Tongue (tissue), 2 donors: ENCODE data around the gene LIPM. TPM values are rescaled to one million over a fixed set of nuclear protein-coding genes. Genes with fewer than 3 reads are reported as not detected.
A peak's percentile ranks its signal among the peaks of the same experiment; 100 is the strongest.

Source experiments
- DNase-seq: peaks from one replicate; pipeline ENCODE4 v3.0.0-alpha.2; 2015
- total RNA-seq: library from RNA; depleted of rRNA; stranded (reverse); fragments of >200 nt; gene quantifications from one replicate; pipeline ENCODE4 v1.2.3, GENCODE V29; 2014

Gene LIPM, protein sequence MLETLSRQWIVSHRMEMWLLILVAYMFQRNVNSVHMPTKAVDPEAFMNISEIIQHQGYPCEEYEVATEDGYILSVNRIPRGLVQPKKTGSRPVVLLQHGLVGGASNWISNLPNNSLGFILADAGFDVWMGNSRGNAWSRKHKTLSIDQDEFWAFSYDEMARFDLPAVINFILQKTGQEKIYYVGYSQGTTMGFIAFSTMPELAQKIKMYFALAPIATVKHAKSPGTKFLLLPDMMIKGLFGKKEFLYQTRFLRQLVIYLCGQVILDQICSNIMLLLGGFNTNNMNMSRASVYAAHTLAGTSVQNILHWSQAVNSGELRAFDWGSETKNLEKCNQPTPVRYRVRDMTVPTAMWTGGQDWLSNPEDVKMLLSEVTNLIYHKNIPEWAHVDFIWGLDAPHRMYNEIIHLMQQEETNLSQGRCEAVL
- total RNA-seq, result not detected

GRCh38 chr10:88802523-88803285 is at the start of gene LIPM:
TSS of gene LIPM (plus strand) at chr10:88802730. CDS start at chr10:88802897, 167 bp downstream.
- no peak for DNase-seq

DNA sequence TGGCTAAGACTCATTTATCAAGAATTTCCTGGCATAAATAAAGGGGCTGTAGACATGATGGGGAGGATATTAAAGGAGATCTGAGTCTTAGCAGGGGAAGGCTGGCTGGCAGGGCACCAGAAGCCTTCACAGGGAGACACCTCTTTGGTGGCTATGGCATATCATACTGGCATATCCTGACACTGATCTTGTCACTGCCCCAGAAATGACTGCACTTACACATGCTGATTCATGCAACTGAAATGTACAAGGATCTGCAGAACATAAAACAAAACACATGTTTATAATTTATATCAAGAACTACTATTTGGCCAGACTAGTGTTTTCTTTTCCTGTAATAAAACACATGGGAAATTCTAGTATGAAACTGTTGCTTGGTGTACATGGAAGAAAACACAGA is 48.2 kb upstream of the LIPM start:
- DNase-seq, result peak; percentile 6

- no peak for DNase-seq
These were observed 46.8 kb upstream of the LIPM start for GRCh38 chr10:88755753-88756152.

DNA sequence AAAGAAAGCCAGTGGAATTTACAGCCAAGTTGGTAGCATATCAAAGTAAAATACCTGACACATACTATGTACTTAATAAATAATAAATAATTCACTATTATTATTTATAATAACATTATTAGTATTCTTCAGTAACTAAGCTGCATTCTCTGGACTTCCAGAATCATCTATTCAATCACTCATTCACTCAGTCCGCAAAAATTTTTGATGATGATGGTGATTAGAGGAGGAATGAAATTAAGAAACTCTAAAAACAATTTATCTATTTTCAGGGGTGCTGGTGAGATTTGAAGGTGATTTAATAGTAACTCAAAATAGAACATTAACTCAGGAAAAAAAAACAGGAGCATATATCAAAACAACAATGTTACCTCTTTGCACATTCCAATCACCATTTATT is 45.9 kb upstream of the LIPM start:
- DNase-seq, result no peak

GRCh38 chr10:88759366-88760101 is 43.0 kb upstream of the LIPM start, which contains the start of gene LIPN:
TSS of gene LIPN (plus strand) at chr10:88760020. CDS start at chr10:88761406, 1,386 bp downstream.
- peak; percentile 1 for DNase-seq

DNA sequence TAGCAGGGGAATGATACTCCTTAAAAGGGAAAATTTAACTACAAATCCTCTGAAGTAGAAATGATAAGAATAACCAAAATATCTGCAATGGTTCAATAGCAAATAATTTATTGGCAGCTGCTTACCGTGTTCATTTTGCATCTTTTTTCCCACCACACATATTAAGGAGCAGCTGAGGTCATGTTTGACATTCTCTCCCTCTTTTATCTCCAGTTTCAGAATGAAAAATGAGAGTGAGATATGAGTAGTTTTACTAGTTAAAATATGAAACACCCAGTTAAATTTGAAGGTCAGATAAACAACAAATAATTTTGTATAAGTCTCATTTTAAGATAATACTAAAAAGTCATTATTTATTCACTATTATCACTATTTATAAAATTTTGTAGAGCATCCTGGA is 39.6 kb upstream of the LIPM start:
- DNase-seq, result no peak

GRCh38 chr10:88763441-88763840 is 39.1 kb upstream of the LIPM start:
- DNase-seq, result no peak

GRCh38 chr10:88764110-88764509 is 38.4 kb upstream of the LIPM start:
- no peak for DNase-seq

- DNase-seq, result no peak
These were observed 36.7 kb upstream of the LIPM start for GRCh38 chr10:88765816-88766215.

DNA sequence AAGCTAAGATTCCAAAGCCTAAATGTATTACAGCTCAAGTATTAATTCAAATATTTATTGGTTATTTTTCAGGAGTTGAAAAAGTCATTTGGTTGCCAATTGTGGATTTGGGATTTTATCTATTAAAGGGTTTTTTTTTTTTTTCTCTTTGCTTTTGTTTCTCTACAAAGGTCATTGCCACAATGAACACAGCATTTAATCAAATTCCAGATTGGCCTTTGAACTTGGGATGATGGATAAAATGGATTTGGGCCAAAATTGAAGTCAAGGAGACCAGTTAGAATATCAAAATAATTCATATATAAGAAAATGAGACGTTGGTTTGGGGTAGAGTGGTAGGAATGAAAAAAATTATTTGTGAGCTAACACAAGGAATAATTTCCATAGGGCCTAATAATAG is 33.1 kb upstream of the LIPM start:
- DNase-seq, result no peak

DNA sequence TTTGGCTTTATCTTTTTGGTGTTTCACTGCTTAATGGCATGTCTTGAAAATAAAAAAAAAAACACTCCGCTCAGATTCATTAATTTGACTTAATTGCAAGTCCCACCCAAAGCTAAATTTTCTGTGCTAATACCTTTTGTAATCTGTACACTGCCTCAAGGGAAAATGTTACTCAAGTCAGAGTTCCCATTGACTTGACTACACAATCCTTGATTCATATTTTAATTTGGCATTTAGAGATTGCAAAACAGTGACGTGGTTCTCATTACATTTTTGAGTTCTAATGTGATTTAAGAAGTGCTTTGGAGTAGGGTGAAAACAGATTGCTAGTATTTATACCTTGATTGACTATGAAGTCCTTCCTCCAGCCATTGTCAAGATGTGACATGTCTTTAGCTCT is 21.3 kb upstream of the LIPM start:
- DNase-seq, result no peak

GRCh38 chr10:88782222-88782621 is 20.3 kb upstream of the LIPM start:
- no peak for DNase-seq

DNA sequence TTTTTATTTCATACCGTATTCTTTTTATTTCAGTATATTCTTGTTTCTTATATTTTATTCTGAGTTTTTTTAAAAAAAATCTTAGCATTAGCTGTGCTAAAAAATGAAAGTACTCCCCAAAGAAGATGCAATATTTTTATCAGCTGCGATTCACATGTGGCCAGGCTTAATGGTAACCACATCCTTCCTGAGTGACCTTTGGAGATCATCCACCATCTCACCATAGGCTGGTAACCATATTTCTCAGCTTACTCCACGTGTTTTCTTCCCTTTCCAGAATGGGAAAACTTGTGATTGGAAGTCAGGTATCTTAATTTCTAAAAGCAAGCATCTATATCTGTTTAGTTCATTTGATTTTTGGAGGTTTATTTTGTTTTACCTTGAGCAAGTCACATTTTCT is 18.8 kb upstream of the LIPM start:
- DNase-seq, result no peak

- no peak for DNase-seq
These were observed 16.3 kb upstream of the LIPM start for GRCh38 chr10:88786032-88786770.

DNA sequence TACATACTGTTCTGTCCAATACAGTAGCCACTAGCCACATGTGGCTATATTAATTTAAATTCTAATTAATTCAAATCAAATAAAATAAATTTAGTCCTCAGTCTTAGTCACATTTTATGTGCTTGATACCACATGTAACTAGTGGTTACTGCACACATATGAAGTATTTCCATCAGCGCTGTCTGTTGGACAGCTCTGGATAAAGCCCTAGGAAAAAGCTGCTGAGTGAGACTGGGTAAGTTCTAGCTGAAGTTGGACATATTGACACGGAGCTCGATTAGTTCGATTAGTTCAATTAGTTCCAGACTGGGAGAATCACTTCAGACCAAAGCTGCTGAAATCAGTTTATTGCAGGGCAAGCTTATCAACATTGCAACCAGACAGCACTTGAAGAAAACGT is 15.1 kb upstream of the LIPM start:
- DNase-seq, result peak; percentile 2

DNA sequence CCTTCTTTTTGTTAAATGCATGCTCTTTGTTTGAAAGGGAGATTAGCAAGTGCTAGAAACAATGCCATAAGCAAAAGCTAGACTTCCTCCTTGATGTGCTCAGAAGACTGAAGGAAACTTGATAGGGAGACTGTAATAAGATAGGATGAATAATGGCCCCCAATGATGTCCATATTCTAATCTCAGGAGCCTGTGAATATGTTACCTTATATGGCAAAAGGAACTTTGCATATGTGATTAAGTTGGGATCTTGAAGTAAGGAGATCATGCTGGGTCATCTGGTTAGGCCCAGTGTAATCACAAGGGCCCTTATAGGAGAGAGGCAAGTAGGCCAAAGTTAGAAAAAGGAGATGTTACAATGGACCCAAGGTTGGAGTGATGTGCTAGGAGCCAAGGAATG is 13.6 kb upstream of the LIPM start:
- DNase-seq, result no peak

- DNase-seq, result peak; percentile 3
These were observed 10.6 kb upstream of the LIPM start for GRCh38 chr10:88791924-88792323.

DNA sequence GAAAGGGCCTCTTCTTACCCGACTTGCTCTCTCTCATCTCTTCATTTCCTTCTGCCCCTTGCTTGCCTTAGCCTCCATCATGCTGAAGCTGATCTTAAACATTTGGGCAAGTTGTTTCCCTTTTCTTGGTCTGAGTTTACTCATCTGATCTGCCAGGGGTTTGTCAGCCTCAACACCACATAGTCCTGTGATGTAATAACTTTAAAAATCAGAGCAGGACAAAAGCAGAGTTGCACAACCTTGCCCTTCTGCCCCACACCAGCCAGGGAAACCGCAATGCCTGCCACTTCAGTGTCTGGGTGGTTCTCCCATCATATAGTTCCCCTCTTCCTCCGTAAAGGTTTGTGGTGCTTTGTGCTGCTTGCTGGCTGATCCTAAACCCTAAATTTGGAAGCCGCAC is 9.9 kb upstream of the LIPM start:
- no peak for DNase-seq

DNA sequence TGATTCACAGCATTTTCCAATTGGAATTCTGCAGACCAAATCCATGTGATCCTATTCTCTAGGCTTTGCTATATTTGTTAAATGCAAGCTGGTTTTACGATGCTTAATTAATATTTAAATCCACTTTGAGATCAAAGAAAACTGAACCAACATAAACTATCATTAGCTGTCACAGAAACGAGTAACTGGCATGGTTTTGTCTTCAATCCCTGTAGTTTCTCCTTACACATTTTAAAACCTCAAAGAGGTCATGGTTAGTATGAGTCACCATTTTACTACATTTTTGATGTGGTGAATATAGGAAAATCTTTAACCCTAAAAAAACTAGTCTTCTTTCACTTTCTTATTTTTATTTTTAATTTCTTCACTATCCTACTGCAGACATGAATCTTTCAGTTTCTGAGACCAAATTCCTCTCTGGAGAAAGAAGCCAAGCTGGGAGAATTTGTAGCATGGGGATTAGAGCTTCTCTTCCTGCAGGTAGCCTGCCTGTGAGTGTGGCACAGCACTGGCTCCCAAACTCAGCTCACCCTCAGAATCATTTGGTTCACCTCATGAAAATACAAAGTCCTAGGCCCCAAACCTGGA is 8.7 kb upstream of the LIPM start:
- DNase-seq, result no peak

DNA sequence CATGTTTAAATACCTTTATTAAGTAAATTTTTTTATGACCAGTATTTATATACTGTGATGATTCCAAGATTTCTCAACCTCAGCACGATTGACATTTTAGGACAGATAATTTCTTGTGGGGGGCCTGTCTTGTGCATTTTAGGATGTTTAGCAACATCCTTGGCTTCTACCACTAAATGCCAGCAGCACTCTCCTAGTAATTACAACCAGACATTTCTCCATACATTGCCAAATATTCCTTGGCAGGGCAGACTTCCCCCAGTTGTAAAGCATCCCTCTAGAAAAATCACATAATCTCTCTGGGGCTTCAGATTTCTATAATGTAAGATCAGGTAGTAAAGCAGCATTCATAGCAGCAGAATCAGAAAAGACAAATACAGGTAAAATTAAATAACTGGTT is 7.8 kb upstream of the LIPM start:
- DNase-seq, result no peak
